ENCODE data around the gene INSC.

DNA sequence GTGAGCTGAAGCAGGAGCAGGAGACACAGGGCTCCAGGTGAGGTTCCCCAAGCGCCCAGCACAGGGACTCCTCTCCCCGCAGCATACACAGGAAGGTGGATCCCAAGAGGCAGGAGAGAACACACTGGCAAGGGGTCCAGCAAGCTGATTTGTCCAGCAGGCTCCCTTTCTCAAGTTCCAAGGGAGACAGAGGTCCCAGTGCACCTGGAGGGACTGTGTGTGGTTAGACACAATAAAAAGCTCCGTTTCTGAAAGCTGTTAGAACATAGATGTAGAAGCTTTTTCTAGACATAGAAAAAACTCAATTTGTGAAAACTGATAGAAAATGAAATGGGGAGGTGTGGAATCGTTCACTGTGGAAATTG lies 39.6 kb upstream of the INSC start:
- TF ChIP-seq CTCF (IDR thresholded peaks at IDR 0.05) (no peak), POLR2A (IDR thresholded peaks at IDR 0.05) (no peak)
